SK-N-SH treated with all-trans-retinoic acid at 6 μM for 48 hours (cell line): ENCODE results near the gene TFPI.

Source experiments
- ARNTL ChIP-seq: fragments of 450-650 bp; formaldehyde crosslinking; IDR thresholded peaks from 2 replicates; pipeline ENCODE4 v1.5.0; 2020; ENCODE audit warnings: low read depth, mild to moderate bottlenecking, moderate library complexity, borderline replicate concordance
- RARB ChIP-seq: fragments of 250-450 bp; sonication (Bioruptor Pico); IDR thresholded peaks from 2 replicates; pipeline ENCODE4 v1.8.0; 2021; ENCODE audit warnings: mild to moderate bottlenecking, moderate library complexity

- TF ChIP-seq RARB (CRISPR knock-in tag) (no peak), ARNTL (no peak)
Measured at GRCh38 chr2:187481543-187481942, 72.7 kb downstream of the TFPI start.
